HG02870 (cell line): ENCODE results near the gene CAB39L.

Source experiments
- ATAC-seq: cut with Tn5 transposase; IDR thresholded peaks from one replicate; pipeline ENCODE4 v1.9.1; 2021; ENCODE audit warnings: mild to moderate bottlenecking, moderate library complexity; ENCODE audit not compliant: unreplicated experiment

CAB39L gene

DNA sequence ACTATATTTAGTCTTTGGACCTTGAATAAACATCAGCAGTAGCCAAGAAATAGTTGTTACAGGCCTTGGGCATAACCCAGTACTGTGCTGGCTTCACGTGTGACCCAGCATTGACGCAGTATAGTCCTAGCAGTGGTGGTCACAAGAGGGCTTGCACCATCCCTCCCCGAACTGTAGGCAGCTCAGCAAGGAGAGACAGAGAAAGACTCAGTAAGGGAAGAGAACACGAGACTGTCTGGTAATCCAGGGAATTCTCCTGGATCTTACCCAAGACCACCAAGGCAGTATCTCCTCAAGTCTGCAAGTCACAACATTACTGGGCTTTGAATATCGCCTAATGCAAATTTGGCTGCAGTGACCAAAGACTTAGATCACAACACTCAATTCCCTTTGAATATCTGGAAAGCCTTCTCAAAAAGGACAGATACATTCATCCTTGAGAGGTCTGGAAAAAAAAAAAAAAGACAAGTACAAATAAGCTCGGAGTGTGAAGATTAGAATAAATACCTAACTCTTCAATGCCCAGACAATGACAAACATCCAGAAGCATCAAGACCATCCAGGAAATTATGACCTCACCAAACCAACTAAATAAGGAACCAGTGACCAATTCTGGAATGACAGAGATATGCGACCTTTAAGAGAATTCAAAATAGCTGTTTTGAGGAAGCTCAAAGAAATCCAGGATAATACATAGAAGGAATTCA is 39.7 kb downstream of the CAB39L start:
- no peak for ATAC-seq

DNA sequence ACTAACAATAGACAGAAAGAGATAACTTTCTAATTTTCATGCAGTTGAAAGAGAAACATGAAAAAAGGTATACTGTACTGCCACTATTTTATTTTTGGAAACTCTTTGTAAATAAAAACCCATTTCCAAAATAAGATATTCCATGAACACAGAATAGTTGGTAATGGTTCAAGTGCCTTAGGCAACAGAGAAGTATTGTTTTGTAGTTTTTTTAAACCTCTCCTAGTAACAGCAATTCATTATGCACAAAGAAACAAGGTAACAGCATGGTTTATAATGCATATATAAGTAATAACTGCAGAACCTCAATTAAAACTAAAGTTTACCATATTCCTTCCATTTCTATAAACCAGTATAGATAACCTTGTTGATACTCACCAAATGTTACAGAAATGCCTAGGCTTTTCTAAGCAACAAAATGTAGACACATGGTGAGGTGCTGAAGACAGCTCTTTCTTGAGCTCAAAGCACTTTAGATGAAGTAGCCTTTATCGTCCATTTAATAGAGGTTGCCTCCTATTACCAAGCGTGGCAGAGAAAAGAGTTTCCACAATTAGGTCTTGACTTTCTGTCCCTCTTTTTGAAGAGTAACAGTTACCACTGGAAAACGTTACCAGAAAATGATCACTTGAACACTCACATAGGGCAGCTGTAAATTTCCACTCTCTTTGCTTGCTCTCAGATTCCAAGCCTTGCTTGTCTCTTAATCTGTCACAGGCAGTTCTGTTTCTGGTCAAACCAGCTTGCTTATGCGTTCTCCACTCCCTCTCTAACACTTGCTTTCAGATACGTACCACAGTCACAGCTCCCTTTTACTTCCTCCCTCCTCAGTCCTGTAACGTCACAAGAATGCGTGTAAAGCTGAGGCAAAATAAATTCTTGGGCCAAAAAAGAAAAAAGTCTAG is 42.9 kb downstream of the CAB39L start:
- peak; percentile 93 for ATAC-seq

DNA sequence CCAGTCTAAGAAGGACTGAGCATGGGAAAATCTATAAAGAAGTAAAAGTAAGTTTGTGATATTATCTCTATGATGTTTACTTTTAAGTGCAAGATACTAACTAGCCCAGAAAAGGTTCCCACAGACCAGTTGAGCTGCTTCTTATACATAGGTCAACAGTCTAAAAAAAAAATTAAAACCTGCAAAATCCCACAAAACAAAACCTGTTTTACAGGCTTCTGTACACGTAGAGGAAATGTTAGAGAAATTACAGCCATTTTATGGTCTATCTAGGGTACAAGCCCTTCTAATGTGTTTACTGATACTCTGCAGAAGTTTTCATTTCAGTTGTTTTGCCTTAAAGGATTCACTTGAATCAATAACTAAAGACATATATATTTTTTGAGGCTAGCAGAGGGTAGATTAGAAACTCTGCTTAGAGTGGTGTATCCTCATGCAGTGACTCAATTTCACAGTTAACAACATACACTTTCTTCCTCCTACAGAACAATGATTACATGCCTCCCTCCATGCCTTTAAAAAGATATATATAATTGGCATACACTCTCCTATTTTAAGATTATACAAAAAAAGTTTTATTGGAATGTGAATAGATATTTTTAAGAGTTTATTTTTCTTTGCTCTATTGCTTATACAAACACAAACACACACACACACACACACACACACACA is 43.9 kb downstream of the CAB39L start:
- no peak for ATAC-seq

DNA sequence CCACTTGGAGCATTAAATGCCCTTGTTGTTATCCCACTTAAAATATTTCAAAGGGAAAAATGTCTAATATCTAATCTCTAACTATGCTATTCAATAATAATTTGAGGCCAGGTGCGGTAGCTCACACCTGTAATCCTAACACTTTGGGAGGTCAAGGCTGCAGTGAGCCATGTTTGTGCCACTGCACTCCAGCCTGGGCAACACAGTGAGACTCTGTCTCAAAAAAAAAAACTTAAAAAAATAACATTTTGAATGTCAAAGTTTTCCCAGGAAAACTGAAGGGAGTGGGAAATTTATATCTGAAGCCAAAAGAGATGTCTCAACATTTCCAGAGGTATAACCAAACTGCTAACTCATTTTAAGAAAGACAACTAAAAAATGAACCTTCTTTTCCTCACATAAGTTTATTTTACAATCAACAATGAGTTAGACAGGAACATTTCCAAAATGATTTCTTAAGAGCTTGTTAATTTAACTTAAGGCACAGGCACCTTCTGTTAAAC is 47.9 kb downstream of the CAB39L start:
- no peak for ATAC-seq

DNA sequence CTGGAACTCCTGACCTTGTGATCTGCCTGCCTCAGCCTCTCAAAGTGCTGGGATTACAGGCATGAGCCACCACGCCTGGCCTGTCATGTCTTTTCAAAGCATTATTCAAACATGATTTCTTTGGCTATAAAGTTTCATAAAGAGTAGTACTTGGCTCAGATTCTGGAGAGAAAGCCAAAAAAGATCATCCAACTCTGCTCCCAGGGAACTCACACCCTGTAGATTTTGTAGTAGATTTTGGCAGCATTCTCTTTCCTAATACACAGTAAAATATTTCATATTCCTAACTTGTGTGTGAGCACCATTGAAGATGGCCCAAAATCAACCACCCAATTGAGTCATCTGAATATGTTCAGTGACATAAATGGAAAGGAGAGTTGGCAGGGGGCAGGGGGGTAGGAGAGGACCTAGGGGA is 48.4 kb downstream of the CAB39L start:
- ATAC-seq = no peak

DNA sequence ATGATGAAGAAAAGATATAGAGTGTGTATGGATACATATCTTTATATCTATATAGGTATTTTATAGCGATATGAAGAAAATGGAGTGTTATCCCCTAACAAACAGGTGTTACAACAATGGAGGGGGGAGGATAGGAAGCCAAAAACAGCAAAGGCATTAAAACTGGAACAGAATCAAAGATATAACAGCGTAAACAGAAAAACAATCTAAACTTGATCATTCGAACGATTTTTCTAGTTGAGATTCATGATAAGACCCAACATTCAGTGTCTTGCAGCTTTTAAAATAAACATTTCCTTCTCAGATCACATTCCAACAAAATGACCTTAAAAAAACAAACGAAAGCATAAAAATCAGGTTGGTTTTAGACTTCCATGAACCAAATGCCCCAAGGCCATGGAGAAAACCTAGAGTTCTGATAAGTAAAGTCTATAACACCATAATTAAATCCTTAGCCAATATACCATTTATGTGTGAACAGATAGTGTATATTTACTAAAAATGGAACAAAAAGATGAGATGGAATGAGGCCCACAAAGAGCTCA is 55.7 kb downstream of the CAB39L start:
- ATAC-seq = no peak

DNA sequence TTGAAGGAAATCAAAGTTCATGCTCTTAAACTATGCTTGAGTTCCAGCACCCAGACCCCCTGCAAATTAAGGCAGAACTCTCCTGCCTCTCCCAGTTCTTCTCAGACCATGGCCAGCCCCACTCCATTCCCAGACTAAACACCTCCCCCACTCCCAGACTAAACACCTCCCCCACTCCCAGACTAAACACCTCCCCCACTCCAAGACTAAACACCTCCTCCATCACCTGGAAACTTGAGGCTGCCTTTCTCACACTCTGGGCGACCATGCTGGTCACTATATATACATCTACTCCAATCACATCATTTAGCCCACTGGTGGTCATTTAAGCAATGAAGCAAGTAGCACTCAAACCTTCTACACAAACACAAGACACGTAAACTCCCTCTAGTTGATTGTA is 57.2 kb downstream of the CAB39L start:
- ATAC-seq = no peak

DNA sequence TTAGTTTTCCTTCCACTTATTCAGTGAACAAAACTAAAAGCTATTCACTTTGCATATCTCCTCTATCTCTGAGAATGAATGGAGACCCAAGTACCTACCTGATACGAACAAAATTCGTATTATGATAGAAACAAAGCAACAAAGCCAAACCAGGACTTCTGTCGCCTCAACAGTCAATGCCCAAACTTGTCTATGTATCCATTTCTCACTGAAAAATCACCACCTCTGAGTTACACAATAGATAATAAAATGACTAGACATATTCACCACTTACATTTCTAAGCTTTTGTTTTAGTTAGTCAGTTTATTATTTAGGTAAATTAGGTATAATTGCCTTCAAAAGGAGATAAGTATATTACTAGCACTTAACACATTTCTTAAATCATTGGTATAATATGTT is 67.7 kb downstream of the CAB39L start:
- ATAC-seq = no peak

DNA sequence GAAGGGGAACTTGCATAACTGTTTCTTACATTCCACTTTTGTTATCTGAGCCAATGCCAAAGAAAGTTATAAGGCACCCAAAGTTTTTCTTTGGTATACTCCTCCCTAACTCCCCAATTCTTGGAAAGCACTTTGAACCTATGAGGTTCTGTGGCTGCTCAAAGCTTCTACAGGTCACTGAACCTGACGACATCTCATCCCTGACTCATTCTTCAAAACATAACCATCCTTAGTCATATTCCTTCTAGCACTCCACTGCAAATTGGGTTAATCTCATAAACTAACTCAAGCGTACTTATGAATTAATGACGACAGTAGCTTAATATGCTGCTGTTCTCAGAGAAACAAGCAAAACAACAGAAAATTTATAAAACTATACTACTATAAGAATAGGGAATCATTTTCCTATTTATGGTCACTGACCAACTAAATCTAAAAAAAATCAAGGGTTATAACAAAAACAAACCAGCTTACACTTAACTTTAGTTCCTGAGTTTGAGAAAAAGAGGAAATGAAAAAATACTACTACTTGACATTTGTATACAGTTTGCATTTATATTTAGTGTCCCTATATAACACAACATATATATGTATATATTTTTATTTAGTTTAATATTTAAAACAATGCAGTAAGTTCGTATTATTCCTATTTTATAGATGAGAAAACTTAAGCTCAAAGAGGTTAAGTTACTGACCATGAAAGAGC is 69.1 kb downstream of the CAB39L start:
- ATAC-seq = no peak

DNA sequence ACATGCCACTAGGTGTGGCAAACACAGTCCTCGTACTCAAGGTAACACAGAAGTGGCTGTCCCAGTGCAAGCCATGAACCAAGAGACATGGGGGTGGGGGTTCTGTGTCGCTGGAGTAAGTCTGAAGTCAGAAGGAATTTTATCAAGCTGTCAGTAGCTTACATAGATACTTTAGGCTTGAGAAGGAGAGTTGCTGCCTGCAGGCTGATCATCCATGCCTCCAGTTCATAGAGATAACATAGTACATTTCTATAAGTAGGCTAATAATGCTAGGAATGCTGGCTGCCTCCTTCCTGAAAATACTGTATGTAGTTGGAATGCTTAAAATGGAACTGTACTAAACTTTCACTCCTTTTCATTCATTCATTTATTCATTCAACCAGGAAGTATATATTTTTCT is 70.1 kb downstream of the CAB39L start:
- ATAC-seq = no peak

DNA sequence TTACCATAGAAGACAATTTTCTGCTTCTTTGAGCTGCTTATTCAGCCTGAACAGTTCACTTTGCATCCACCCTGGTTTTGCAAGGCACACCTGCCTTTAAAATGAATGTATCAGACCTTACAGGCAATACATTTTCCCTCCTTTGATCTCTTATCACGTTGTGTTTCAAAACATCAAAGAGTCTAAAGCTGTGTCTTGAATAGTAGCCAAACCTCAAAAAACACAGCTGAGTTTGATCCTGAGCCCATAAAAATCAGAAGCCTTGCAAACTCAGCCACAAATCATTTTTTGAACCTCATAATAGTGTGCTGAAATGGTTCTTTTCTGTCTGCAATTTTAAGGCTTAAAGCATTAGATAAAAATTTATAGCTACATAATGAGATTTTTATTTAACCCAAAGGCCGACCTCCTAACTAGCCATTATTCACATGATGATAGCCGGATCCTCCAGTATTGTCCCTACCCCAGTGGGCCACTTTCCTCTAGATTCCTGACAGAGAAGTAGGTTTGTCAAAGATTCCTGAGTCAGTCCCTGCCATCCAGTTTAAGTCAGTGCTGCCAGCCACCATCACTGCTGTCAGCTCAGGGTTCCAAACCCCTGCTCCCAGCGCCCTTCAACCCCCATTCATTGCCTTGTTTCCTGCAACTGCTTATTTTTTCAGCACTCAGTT is 71.8 kb downstream of the CAB39L start:
- no peak for ATAC-seq

DNA sequence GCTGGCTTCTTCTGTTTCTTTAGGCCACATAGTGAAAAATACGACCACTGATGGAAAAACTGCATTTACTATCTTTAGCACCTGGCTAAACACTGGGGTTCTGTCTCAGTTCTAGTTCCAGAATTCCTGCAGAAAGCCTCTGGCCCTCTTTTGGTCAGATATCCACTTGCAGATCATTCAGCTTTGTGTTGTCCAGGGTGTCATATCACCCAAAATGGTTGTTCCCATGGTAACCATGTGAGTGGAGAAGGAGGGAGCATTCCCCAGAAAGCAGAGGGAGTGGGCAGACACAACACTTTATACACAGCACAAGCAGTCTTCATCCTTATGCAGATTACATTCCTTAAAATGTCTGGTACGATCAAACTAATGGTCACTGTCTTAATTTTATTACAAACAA is 73.5 kb downstream of the CAB39L start:
- no peak for ATAC-seq

DNA sequence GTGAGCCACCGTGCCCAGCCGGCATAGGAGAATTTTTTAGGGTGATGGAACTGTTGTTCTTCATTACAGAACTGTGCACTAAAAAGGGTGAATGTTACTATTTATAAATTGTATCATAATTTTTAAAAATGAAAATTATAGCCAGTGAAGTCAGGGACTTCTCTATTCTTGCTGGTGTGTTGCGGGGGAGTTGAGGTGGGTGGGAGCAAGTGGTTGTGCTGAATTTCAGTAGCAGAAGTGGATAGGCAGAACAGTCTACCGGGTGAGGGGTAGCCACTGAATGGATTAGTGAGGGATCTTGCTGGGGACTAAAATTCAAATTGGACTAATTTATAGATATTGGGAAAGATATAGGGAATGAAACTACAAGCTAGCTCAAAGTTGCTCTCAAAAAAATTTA is 74.0 kb downstream of the CAB39L start:
- ATAC-seq = no peak

DNA sequence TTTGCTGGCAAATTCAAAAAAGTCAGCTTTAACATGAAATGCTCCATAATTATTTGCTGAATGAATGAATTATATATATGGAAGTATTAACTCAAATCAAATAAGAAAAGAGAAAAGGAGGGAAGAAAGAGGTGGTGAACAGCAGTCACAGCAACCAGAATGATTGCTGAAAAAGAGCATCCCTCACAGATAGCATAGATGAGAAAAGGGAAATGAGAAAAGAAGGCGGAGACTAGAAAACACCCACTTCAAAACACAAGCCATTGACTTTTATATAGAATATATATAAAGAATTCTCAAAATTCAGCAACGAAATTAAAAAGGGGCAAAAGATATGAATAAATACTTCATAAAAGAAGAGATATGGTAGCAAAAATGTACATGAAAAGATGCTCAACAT is 75.2 kb downstream of the CAB39L start:
- ATAC-seq = no peak

DNA sequence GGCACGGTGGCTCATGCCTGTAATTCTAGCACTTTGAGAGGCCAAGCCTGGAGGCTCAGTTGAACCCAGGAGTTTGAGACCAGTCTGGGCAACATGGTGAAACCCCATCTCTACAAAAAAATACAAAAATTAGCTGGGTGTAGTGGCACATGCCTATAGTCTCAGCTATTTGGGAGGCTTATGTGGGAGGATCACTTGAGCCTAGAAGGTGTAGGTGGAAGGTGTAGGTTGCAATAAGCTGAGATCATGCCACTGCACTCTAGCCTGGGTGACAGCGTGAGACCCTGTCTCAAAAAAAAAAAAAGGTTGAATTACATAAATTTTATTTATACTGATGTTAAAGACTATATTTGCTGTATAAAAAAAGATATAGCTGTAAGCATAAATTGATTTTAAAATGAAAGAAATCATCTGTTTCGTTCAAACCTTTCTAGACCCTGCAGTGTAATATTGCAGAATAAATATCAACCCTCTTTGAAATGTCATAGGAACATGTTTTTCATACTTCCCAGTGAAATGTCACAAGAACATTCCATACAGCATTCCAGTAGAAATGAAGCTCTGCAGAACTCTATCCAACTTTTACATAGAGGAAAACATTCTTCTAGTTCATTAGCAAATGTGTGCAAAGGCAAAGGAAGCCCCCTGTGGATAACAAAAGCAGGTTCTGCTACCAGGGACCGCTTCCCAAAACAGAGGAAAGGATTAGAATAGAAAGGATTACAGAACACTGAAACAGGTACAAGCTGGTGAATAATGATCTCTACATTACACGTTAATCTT is 76.0 kb downstream of the CAB39L start:
- ATAC-seq = no peak

DNA sequence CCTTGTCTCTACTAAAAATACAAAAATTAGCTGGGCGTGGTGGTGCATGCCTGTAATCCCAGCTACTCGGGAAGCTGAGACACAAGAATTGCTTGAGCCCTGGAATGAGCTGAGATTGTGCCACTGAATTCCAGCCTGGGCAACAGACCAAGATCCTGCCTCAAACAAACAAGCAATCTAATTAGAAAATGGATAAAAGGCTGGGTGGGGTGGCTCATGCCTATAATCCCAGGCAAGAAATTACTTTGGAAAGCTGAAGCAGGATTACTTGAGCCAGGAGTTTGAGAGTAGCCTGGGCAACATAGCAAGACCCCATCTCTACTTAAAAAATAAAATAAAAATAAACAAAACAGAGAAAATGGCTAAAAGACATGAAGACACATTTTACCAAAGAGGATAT is 77.0 kb downstream of the CAB39L start:
- no peak for ATAC-seq

DNA sequence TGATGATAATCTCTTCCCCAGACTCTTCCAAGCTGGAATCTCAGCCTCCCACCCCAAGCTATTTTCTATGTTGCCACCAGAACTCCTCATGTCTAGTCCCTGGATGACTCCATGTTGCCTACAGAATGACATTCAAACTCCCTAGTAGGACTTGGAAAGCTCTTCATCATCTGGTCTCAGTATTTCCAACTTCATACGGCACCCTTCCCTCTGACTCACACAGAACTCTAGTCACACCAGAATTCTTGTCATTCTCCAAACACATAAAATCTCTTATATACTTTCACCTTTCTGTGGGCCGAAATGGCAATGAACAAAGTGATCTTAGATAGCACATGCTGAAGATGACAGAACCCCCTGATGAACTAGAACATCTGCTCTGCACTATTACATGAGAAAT is 86.2 kb downstream of the CAB39L start:
- ATAC-seq = no peak

DNA sequence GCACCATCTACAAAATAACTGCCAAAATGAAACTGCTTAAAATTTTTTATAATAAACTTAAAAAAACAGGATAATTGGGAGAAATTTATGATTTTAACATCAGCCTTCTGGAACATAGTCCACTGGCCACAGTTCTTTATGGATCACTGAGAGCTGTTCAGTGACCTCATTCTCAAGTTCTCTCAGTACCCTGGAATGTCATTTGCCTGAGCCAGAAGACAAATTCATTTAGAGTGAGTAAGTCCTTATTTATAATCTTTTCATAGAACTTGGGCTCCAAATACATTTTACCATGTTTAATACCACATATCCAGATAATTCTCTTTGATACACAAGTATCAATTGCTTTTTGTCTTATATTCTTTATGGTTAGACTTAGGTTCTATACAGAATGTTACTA is 87.6 kb downstream of the CAB39L start:
- no peak for ATAC-seq

DNA sequence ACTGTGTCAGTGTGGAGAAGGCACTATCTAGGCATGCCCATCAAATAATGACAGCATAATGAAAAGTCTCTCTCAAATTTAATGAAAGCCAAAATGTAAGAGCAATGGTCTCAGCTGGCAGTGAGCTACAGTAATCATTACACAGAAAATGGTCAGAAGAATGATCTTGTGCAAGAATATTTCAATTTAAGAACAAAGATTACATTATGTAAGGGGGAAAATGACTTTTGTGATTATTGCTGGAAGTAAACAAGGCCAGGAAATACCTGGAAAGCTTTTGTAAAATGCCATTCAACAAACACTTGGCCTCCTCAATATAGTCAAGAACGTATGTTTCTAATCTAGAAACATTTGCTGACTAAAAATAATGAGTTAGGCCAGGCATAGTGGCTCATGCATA is 89.1 kb downstream of the CAB39L start:
- ATAC-seq = no peak
